Amniotic stem cell (primary cell): Measurements from ENCODE around the gene YWHAG.
A peak's percentile ranks its signal among the peaks of the same experiment; 100 is the strongest.
"Not testable (repeated sequence)": the region's sequence is repeated elsewhere in the genome, so short reads cannot be mapped to it uniquely, and the experiment has no call there.

ENCODE experiments used
- DNase-seq: peaks from one replicate; lab custom pipeline; 2025; lab: John Stamatoyannopoulos, UW

YWHAG gene

DNA sequence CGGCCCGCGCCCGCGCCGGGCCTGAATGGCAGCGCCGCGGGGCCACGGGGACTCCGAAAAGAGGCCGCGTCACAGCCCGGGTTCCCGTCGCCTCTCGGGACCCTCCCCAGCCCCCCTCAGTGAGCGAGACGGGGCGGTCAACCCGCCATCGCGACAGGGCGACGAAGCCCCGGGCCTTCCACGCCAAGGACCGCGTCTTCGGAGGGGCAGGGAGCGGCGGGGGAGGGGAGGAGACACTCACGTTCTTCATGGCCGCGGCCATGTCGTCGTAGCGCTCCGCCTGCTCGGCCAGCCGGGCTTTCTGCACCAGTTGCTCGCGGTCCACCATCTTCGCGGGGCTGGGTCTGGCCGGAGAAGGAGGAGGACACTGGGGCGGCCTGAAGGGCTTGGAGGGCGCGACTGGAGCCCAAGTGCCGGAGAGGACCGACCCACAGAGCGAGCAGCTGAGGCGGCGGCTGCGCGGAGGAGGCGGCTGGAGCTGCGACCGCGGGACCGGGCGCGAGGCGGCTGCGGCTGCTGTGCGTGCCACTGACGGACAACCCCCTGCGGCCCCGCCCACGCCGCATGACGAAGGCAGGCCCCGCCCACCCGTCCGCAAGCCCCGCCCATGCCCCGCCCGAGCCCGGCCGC, at the start of gene YWHAG:
Gene YWHAG (minus strand): TSS at position 511 of the 630 bp plus-strand sequence. CDS start 183 bp downstream, at position 328.
- DNase-seq: peak; percentile 85

DNA sequence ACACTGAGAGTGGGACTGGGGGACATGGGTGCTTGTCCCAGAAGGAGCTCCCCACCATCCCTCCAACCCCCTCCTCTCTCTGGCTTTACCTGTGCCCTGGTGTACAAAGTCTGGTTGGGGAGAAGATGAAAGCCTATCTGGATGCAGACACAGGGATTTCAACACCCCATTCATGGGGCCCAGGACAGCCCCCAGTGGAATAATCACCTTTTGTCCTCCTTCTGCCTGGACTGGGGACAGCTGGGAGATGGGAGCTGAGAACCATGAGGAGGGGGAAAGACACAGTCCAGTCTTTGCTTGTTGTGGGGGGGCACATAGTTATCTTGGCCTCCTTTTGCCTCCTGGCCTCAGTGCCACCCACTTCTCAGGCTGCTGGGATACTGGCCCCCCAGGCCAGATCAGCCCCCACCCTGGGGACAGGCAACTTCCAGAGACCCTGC, 49.4 kb upstream of the YWHAG start:
- no peak for DNase-seq

DNA sequence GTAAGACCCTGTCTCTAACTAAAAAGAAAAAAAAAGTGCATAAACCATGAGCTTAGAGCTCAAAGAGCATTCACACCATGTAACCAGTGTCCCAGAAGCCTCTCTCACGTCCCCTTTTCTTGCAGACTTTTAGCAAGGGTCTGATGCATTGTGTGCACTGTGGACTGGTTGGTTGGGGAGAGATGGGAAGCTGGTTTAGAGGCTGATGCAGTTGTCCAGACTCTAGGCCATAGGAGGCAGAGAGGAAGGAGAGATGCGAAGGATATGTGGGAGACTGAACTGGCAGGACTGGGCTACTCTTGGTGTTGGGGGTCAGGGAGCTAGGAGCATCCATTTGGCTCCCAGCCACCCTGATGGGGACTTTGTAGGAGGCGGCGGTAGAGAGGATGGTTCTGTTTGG, 48.9 kb upstream of the YWHAG start:
- no peak for DNase-seq

DNA sequence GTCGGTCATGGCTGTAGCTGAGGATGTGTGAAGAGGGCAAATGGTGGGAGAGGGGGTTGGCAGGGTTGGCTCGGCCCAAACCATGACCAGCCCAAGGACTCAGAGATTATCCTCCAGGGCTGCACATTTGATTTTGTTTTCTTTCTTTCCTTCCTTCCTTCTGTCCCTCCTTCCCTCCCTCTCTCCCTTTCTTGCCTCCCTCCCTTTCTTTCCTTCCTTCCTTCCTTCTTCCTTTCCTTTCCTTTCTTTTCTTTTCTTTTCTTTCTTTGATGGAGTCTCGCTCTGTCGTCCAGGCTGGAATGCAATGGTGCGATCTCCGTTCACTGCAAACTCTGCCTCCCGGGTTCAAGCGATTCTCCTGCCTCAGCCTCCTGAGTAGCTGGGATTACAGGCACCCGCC, 46.9 kb upstream of the YWHAG start:
- DNase-seq: no peak

DNA sequence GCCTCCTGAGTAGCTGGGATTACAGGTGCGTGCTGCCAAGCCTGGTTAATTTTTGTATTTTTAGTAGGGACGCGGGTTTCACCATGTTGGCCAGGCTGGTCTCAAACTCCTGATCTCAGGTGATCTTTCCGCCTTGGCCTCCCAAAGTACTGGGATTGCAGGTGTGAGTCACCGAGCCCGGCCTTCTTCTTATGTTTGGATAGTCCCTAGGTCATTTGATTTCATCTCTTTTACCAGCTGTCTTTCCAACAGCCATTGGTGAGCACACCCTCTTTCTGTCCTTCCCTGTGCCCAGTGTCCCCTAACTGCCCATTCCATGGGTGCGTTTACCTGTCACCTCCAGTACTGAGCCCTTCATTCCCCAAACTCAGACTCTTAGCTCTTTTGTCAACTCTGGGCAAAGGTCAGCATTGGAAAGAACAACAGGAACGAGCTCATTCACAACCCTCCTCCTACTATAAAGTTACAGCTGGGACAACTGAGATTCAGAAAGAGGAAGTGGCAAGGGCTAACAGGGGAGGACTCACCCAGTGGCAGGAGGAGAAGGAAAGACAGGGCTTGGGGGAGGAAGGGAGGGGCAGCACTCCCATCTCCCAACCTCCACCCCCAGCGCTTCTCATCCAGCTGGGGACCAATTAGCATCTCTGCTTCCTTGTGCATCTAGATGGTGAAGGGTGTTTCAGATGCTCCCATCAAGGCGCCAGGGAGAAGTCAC, 45.1 kb upstream of the YWHAG start:
- no peak for DNase-seq

DNA sequence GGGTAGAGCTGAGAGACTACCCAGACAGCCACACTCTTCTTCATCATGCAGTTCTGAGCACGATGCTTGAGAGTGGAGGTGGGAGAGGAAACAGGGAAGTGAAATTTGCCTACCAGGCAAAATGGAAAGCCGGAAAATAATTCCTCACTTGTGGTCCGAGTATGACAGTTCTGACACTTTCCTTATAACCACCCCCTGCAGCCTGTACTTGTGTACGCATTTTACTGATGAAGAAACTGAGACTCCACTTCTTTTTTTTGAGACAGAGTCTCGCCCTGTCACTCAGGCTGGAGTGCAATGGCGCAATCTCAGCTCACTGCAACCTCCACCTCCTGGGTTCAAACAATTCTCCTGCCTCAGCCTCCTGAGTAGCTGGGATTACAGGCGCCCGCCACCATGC, 44.3 kb upstream of the YWHAG start:
- DNase-seq: not testable (repeated sequence)

DNA sequence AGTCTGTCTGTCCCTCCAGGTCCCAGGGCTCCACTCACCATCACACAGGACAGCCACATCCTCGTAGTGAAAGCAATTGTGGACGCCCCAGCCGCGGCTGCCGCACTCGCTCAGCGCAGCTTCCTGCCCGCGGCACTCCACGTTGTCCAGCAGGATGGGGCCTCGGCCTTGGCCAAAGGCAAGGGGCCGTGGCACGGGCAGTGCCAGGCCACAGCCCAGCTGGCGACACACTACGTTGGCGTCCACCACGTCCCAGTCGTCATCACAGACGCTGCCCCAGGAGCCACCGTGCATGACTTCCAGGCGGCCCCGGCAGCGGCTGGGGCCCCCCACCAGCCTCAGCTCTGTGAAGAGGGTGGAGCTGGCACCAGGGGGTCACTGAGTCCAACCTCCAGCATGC, 41.5 kb upstream of the YWHAG start:
- DNase-seq: no peak

DNA sequence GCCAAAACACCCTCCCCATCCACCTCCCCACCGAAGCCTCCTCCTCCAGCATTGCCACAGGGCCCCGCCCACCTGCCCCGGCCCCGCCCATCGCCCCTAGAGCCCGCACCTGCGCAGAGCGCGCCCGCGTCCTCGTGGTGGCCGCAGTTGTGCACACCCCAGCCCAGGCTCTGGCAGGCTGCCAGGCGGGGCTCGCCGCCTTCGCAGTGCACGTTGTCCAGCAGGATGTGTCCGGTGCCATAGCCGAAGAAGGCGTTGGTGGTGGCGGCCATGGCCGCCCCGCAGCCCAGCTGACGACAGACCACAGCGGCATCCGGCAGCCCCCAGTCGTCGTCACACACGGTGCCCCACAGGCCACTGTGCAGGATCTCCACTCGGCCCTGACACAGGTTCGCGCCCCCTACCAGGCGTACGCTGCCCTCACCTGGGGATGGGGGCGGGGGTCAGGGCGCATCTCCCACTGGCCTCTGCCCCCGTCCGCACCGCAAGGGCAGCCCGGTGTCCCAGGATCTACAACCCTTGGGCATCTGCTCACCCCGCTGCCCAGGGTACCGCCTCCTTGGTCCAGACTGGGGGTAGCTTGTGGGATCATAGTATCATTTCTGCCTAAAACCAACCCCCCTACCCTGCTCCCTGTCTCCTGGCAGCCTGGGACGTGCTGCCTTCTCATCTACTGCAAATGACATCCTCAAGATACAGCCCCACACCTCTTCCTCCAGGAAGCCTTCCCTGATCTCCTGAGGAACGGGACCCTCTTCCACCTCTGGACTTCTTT, 38.8 kb upstream of the YWHAG start:
- no peak for DNase-seq

DNA sequence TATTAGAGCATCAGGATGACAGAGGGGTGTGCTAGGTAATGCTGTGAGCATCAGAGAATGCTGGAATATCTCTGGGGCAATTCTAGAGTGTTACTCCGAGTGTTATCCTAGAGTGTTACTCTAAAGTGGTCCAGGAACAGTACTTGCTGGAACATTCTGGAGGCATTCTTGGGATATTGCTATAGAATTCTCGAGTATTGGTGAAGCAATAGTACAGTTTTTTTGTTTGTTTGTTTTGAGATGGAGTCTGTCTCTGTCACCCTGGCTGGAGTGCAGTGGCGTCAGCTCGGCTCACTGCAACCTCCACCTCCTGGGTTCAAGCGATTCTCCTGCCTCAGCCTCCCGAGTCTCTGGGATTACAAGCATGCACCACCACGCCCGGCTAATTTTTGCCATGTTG, 38.1 kb upstream of the YWHAG start:
- DNase-seq: no peak

DNA sequence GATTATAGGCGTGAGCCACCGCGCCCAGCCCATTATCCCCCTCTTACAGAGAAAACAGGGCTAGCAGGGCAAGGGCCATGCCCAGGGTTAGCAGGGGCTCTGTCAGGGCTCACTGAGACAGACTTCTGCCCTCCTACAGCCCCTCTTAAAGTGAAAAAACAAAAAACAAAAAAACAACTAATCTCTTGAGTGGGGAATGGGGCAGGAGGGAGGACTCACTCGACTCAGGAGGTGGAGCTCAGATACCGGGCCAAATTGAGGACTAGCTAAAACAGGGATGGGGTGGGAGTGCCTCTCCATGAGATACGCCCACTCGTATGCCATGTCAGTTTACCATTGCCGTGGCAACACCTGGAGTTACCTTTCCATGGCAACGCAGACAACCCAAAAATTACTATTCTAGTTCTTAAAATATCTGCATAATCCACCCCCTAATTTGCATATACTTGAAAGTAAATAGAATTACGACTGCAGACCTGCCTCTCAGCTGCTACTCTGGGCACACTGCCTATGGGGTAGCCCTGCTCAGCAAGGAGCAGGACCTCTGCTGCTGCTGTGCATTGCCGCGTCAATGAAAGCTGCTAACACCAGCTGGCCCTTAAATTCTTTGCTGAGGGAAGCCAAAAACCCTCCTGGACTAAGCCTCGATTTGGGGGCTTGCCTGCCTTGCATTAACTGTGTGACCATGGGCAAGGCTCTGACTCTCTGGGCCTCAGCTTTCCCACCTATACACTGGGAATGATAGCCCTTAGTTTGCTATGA, 37.4 kb upstream of the YWHAG start:
- DNase-seq: no peak

DNA sequence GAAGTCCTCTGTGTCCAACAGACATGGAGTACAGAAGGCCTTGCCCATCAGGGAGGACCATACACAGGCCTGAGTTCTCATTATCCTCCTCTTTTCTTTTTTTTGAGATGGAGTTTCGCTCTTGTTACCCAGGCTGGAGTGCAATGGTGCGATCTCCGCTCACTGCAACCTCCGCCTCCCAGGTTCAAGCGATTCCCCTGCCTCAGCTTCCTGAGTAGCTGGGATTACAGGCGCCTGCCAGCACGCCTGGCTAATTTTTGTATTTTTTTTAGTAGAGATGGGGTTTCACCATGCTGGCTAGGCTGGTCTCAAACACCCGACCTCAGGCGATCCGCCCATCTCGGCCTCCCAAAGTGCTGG, 36.8 kb upstream of the YWHAG start:
- DNase-seq: not testable (repeated sequence)

DNA sequence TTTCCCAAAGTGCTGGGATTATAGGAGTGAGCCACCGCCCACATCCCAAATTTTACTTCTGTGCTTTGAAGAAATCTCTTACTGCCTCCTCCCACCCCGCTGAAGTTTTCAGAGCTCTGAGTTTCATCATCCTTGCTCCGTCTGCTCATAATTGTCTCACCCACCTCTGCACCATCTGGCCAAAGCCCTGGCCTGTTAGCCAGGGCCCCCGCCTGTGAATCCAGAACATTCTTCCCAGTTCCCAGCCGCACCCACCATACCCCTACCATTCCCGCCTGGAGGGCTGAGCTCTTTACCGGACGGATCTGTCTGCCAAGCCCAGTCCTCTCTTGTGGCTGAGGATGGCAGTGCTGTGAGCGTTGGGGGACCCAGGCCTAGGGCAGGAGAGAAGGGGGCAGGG, 36.2 kb upstream of the YWHAG start:
- no peak for DNase-seq

DNA sequence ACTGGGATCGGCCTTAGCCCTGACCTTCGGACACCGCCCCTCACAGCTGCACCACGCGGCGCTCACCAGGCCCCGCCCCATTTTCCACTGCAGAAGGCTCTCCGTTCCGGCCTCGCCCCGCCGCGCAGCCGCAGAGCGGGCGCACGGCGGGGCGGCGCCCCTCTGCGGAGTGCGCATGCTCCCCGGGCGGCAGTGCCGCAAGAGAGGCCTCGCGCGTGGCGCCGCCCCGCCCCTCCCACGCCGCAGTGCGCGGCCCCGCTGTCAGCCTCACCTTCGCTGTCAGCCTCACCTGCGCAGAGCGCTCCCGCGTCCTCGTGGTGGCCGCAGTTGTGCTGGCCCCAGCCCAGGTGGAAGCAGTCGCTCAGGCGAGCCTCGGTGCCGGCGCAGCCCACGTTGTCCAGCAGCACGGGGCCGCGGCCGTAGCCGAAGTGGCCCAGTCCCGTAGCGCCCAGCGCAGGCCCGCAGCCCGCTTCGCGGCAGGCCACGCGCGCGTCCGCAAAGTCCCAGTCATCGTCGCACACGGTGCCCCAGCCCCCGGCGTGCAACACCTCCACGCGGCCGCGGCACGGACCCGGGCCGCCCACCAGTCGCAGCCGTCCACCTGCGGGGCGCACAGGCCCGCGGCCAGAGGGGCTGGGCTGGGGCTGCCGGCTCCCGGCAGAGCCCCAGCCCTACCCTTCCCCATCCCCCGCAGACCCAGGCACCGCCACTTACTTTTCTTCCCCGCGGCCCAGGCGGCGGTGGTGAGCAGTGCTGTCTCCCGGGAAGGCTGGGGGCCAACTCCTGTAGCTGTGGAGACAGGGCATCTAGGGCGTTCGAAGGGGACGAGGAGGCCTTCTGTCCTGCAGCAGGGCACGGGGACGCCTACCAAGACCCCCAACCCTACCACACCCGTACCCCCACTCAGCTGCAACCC, 34.6 kb upstream of the YWHAG start:
- peak; percentile 73 for DNase-seq

DNA sequence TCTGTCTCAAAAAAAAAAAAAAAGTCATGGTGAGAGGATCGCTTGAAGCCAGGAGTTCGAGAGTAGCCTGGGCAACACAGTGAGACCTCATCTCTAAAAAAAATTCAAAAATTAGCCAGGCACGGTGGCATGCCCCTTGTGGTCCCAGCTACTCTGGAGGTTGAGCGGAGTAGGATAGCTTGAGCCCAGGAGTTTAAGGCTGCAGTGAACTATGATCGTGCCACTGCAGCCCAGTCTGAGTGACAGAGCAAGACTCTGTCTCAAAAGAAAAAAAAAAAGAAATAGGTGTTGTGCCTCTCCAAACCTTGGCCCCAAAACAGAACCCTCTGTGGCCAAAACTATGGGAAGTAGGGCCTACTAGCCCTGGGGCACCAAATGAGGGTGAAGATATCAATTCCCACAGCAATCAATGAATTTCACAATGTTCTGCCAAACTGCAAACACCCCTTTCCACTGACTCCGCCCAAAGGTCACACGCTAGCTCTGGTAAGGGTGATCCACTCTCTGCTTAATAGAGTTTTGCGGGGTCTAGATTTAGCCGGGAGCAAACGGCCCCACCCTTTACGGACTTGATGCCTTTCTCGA, 33.8 kb upstream of the YWHAG start:
- DNase-seq: no peak

DNA sequence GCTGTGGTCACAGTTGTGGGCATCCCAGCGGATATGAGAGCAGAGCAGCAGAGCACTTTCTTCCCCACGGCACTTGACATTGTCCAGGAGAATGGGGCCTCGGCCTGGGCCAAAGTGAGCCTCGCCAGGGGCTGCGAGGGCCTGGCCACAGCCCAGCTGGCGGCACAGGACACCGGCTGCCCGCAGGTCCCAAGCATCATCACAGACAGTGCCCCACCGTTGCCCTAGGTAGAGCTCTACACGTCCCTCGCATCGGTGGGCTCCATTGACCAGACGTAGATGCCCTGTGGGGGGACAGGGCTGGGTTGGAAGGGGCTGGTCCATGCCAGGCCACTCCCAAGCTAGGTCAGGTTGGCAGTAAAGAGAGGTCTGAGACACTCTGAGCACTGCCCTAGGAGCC, 31.3 kb upstream of the YWHAG start:
- DNase-seq: no peak

DNA sequence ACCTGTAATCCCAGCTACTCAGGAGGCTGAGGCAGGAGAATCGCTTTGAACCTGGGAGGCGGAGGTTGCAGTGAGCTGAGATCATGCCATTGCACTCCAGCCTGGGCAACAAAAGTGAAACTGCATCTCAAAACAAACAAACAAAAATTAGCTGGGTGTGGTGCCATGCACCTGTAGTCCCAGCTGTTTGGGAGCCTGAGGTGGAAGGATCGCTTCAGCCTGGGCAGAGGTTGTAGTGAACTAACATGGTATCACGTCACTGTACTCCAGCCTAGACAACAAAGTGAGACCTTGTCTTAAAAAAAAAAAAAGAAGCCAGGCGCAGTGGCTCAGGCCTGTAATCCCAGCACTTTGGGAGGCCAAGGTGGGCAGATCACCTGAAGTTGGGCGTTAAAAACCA, 29.0 kb upstream of the YWHAG start:
- not testable (repeated sequence) for DNase-seq

DNA sequence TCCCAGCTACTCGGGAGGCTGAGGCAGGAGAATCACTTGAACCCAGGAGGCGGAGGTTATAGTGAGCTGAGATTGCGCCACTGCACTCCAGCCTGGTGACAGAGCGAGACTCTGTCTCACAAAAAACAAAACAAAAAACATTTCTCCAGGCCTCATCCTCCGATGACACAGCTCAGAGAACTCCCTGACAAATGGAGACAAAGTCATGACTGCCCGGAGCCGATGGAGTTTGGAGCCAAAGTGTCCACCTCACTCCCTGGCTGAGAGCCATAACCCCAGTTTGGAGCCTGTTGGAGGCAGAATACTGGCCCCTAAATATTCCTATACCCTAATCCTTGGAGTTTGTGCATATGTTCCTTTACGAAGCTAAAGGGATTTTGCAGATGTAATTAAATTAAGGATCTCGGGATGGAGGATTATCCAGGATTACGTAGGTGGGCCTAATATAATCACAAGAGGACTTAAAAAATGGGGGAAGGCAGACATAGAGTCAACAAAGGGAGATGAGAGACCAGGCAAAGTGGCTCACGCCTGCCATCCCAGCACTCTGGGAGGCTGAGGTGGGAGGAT, 28.0 kb upstream of the YWHAG start:
- DNase-seq: no peak

DNA sequence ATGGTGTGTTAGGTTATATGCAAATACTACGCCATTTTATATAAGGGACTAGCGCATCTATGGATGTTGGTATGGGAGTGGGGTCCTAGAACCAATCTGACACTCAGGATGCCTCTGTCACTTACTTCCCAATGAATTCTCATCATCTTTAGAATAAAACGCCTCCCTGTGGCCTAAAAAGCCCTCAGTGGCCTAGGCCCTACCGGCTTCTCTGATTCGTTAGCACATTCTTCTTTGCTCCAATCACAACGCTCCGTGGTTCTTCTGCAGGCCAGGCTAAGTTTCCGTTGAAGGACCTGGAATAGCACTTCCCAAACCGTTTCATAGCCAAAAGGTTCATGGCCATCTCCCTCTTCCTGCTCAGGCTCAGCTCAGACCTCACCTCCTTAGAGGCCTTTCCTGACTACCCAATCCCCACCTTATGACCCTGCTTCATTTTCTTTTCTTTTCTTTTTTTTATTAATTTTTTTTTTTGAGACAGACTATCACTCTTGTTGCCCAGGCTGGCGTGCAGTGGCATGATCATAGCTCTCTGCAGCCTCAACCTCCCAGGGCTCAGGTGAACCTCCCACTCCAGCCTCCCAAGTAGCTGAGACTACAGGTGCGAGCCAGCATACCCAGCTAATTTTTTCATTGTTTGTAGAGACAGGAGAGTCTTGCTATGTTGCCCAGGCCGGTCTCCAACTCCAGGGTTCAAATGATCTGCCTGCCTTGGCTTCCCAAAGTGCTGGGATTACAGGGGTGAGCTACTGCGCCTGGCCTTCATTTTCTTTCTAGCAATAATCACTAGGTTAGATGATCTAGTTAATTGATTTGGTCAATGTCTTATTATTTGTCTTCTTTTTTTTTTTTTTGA, 24.5 kb upstream of the YWHAG start:
- DNase-seq: no peak

DNA sequence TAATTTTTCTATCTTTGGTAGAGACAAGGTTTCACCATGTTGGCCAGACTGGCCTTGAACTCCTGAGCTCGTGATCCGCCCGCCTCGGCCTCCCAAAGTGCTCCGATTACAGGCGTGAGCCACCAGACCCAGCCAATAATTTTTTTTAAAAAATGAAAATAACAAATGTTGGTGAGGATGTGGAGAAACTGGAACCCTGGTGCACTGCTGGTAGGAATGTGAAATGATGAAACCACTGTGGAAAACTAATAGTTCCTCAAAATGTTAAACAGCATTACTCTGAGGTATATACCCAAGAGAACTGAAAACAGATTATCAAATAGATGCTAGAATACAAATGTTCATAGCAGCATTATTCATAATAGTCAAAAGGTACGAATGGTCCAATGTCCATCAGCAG, 23.0 kb upstream of the YWHAG start:
- DNase-seq: no peak

DNA sequence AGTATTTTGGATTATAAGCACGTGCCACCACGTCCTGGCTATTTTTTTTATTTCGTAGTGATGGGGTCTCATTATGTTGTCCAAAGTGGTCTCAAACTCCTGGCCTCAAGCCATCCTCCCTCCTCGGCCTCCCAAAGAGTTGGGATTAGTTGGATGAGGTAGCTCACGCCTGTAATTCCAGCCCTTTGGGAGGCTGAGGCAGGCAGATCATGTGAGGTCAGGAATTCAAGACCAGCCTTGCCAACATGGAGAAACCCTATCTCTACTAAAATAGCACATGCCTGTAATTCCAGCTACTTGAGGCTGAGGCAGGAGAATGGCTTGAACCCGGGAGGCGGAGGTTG, 21.8 kb upstream of the YWHAG start:
- DNase-seq: no peak
